B cell (primary cell): Measurements from ENCODE around the gene C2CD2L. TPM values are rescaled to one million over a fixed set of nuclear protein-coding genes. Genes with fewer than 3 reads are reported as not detected.

Source experiments
- ATAC-seq: fragments of 200-7000 bp; cut with Tn5 transposase; one replicate; pipeline ENCODE4 v1.10.0; 2021; ENCODE audit warnings: low read depth, mild to moderate bottlenecking, moderate number of reproducible peaks, moderate library complexity
- CTCF ChIA-PET: fragments of 350-600 bp; sonication (Branson Sonifier 250); formaldehyde crosslinking; loops from one replicate; lab custom pipeline; 2021; ENCODE audit warnings: antibody characterized with exemption, inconsistent platforms; lab: Charles Lee
- POLR2A ChIA-PET: fragments of 350-600 bp; sonication (Branson Sonifier 250); formaldehyde crosslinking; loops from one replicate; lab custom pipeline; 2021; ENCODE audit warnings: antibody characterized with exemption; lab: Charles Lee
- DNase-seq: peaks from one replicate; pipeline ENCODE4 v3.0.0; 2013
- H2AFZ ChIP-seq: 2 replicates; pipeline ENCODE4 v1.6.1; 2012; ENCODE audit warnings: mild to moderate bottlenecking, low read depth, low read length; ENCODE audit not compliant: insufficient read depth, poor library complexity, severe bottlenecking
- H3K27ac ChIP-seq, 2 donors: 1 replicate in 1 of 2; 2 replicates in 1 of 2; pipeline ENCODE4 v1.5.1; 2012 to 2013; ENCODE audit warnings: low read length in 2 of 2, mild to moderate bottlenecking in 2 of 2, moderate library complexity in 1 of 2
- H3K27me3 ChIP-seq, 4 experiments: fragments of 200-600 bp in 1 of 4; sonication (generic) in 1 of 4; replicated peaks in 1 of 4; 1 replicate in 2 of 4; 2 replicates in 2 of 4; pipeline versions ENCODE4 v1.6.1 to v1.7.0; 2013 to 2016; ENCODE audit warnings: low read length in 3 of 4, mild to moderate bottlenecking in 2 of 4, mixed read lengths in 1 of 4, moderate library complexity in 1 of 4; ENCODE audit not compliant: insufficient read depth in 4 of 4, control insufficient read depth in 3 of 4; ENCODE audit errors: control extremely low read depth in 1 of 4
- H3K36me3 ChIP-seq, 2 experiments: replicated peaks in 1 of 2; 1 replicate in 1 of 2; 2 replicates in 1 of 2; pipeline versions ENCODE4 v1.6.1 to v1.7.1; 2013; ENCODE audit warnings: low read length in 1 of 2; ENCODE audit not compliant: insufficient read depth in 2 of 2, control insufficient read depth in 1 of 2; ENCODE audit errors: control extremely low read depth in 1 of 2, extremely low read depth in 1 of 2
- H3K4me1 ChIP-seq, 2 donors: fragments of 200-600 bp in 1 of 2; sonication (generic) in 1 of 2; 1 replicate in 1 of 2; 2 replicates in 1 of 2; pipeline versions ENCODE4 v1.5.1 to v1.6.1; 2013 to 2017; ENCODE audit warnings: low read length in 2 of 2; ENCODE audit not compliant: control insufficient read depth in 2 of 2, insufficient read depth in 2 of 2
- H3K4me2 ChIP-seq: replicated peaks from 2 replicates; pipeline ENCODE3; 2012; ENCODE audit warnings: mild to moderate bottlenecking, low read depth, low read length; ENCODE audit not compliant: poor library complexity, severe bottlenecking
- H3K4me3 ChIP-seq, 5 experiments: fragments of 200-600 bp in 1 of 5; sonication (generic) in 1 of 5; 1 replicate in 3 of 5; 2 replicates in 2 of 5; pipeline versions ENCODE4 v1.5.1 to v1.7.0; 2011 to 2016; ENCODE audit warnings: low read length in 4 of 5, mild to moderate bottlenecking in 4 of 5, low read depth in 2 of 5, control low read depth in 1 of 5, moderate library complexity in 1 of 5; ENCODE audit not compliant: insufficient read depth in 1 of 5; ENCODE audit errors: control extremely low read depth in 1 of 5, extremely low read depth in 1 of 5
- H3K79me2 ChIP-seq: fragments of 200-600 bp; sonication (generic); one replicate; pipeline ENCODE4 v1.6.0; 2016; ENCODE audit warnings: low read length; ENCODE audit not compliant: control insufficient read depth, insufficient read depth
- H3K9ac ChIP-seq: fragments of 200-600 bp; sonication (generic); 2 replicates; pipeline ENCODE4 v1.6.1; 2017; ENCODE audit warnings: mild to moderate bottlenecking, low read length, moderate library complexity
- H3K9me3 ChIP-seq, 3 donors: one replicate each; pipeline versions ENCODE4 v1.6.1 to v1.7.1; 2013; ENCODE audit warnings: low read length in 2 of 3; ENCODE audit not compliant: control insufficient read depth in 2 of 3, insufficient read depth in 1 of 3; ENCODE audit errors: control extremely low read depth in 1 of 3
- H4K20me1 ChIP-seq: 2 replicates; pipeline ENCODE4 v1.6.0; 2012; ENCODE audit warnings: mild to moderate bottlenecking, low read length; ENCODE audit not compliant: insufficient read depth, control insufficient read depth, poor library complexity, severe bottlenecking
- H3K27ac Mint-ChIP-seq: one replicate; pipeline ENCODE4 v1.8.0; 2021; ENCODE audit warnings: mixed read lengths
- H3K27me3 Mint-ChIP-seq: one replicate; pipeline ENCODE4 v1.8.0; 2021; ENCODE audit warnings: mixed read lengths
- H3K4me1 Mint-ChIP-seq: one replicate; pipeline ENCODE4 v1.8.0; 2021; ENCODE audit warnings: mixed read lengths
- H3K4me3 Mint-ChIP-seq: one replicate; pipeline ENCODE4 v1.8.0; 2021; ENCODE audit warnings: mixed read lengths
- H3K9me3 Mint-ChIP-seq: one replicate; pipeline ENCODE4 v1.8.0; 2022; ENCODE audit warnings: mixed read lengths; ENCODE audit not compliant: insufficient read depth
- EZH2 ChIP-seq: IDR thresholded peaks from 2 replicates; pipeline ENCODE4 v1.6.1; 2012; ENCODE audit warnings: borderline replicate concordance, low read depth, mild to moderate bottlenecking, moderate library complexity, low read length; ENCODE audit not compliant: insufficient read depth, poor library complexity, severe bottlenecking
- WGBS: methylation state at CpG from one replicate; pipeline ENCODE4 v1.1.5; 2013; ENCODE audit warnings: missing lambda C conversion rate; ENCODE audit not compliant: insufficient coverage; 5-methylcytosine and 5-hydroxymethylcytosine counted together
- intact Hi-C: fragments of 100-400 bp; cut with micrococcal nuclease; formaldehyde crosslinking; loops from one replicate; pipeline ENCODE4 v1.10.0; 2022
- polyA plus RNA-seq: library from polyadenylated mRNA; depleted of rRNA; stranded (reverse); fragments of >200 nt; gene quantifications from 2 replicates; pipeline ENCODE4 v1.2.3, GENCODE V29; 2012
- total RNA-seq, 2 donors: library from RNA; stranded (reverse); fragments of 120-200 nt in 1 of 2; gene quantifications; 1 replicate in 1 of 2; 2 replicates in 1 of 2; pipeline versions ENCODE4 v1.2.3 to v1.2.4, GENCODE V29; 2013 to 2022
- TF ChIP-seq, protein P1 (sequence below): fragments of 200-600 bp; IDR thresholded peaks from one replicate; pipeline ENCODE4 v1.8.0; 2022; ENCODE audit warnings: antibody characterized with exemption, mild to moderate bottlenecking

The C2CD2L gene
- total and polyA plus RNA-seq, 2 donors (not counting 1 experiment from before 2014, with no cell fraction given): 9.5 to 17.0 TPM

- H3K9ac ChIP-seq: no peak overlapping the region
- no peaks in the 10 kb centered on the region for H3K9me3 Mint-ChIP-seq
- TF ChIP-seq EZH2: no peak
- TF ChIP-seq, protein P1, sequence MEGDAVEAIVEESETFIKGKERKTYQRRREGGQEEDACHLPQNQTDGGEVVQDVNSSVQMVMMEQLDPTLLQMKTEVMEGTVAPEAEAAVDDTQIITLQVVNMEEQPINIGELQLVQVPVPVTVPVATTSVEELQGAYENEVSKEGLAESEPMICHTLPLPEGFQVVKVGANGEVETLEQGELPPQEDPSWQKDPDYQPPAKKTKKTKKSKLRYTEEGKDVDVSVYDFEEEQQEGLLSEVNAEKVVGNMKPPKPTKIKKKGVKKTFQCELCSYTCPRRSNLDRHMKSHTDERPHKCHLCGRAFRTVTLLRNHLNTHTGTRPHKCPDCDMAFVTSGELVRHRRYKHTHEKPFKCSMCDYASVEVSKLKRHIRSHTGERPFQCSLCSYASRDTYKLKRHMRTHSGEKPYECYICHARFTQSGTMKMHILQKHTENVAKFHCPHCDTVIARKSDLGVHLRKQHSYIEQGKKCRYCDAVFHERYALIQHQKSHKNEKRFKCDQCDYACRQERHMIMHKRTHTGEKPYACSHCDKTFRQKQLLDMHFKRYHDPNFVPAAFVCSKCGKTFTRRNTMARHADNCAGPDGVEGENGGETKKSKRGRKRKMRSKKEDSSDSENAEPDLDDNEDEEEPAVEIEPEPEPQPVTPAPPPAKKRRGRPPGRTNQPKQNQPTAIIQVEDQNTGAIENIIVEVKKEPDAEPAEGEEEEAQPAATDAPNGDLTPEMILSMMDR: no peak
- no peak overlapping the region for H3K27ac Mint-ChIP-seq
- H3K27ac ChIP-seq: no peak overlapping the region
- H3K4me2 ChIP-seq: no peak overlapping the region
- no peak overlapping the region for H3K4me3 ChIP-seq
- POLR2A ChIA-PET: interaction anchor here (0.6 to 1.1 kb wide), 4 partner anchors 24 to 267 kb away, joined by 3 to 12 read pairs (median 4); a partner anchor contains a TSS
- WGBS: no CpG with 5 or more reads among the region's 1 CpG
- no peak for ATAC-seq
- CTCF ChIA-PET: interaction anchor here (0.6 to 1.1 kb wide), 2 partner anchors 9 to 24 kb away, joined by 3 to 4 read pairs; a partner anchor contains a TSS
- peaks cover 15 to 25% of the 10 kb centered on the region in 2 donors for H3K4me1 ChIP-seq
- H3K4me1 Mint-ChIP-seq: peaks cover 33% of the 10 kb centered on the region
- H3K4me3 Mint-ChIP-seq: no peak overlapping the region
- H3K79me2 ChIP-seq: peaks cover 26% of the 10 kb centered on the region
- H3K27me3 Mint-ChIP-seq: no peaks in the 10 kb centered on the region
- H3K27me3 ChIP-seq: no peaks in the 10 kb centered on the region
- no peaks in the 10 kb centered on the region for H3K9me3 ChIP-seq
- intact Hi-C loops: no loop called here
- DNase-seq: no peak
- H4K20me1 ChIP-seq: peaks cover 10% of the 10 kb centered on the region
- no peak overlapping the region for H2AFZ ChIP-seq
- H3K36me3 ChIP-seq: peaks cover 0 to 5% of the 10 kb centered on the region in 2 experiments
These were observed 11.8 kb downstream of the C2CD2L start for GRCh38 chr11:119118946-119119345.

DNA sequence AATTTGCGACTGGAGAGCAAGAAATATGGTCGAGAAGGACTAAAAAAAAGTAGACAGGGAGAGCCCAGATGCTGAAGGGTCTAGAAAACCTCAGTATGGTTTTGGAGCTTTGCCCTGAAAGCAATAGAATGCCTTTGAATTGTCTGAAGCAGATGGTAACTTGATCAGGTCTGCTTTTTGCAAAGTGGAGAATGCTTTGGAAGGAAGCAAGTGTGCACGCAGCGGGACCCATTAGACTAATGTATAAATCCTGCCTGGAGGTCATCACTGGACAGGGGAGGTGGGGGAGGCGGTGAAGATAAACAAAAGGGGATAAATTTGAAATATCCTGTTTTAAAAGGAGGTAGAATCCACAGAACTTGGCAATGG, 13.5 kb downstream of the C2CD2L start:
- Histone ChIP-seq H3K79me2 (peaks cover 42% of the 10 kb centered on the region), H2AFZ (peak overlapping the region; percentile 75), H3K27ac (peak overlapping the region; percentile 72 to 79), H3K4me1 (peaks cover 15 to 20% of the 10 kb centered on the region in 2 donors), H3K9me3 (no peaks in the 10 kb centered on the region), H3K27me3 (no peaks in the 10 kb centered on the region), H3K9ac (peak overlapping the region; percentile 64), H3K4me3 (peak overlapping the region in 4 of 5 experiments; percentile 45 to 95 (median 51)), H3K36me3 (peaks cover 0 to 12% of the 10 kb centered on the region in 2 experiments), H4K20me1 (peaks cover 10% of the 10 kb centered on the region), H3K4me2 (peak overlapping the region; percentile 76)
- no peak for ATAC-seq
- H3K4me3 Mint-ChIP-seq: peak overlapping the region; percentile 87
- TF ChIP-seq EZH2: no peak
- TF ChIP-seq, protein P1: no peak
- ChIA-PET POLR2A (interaction anchor here (0.5 to 1.9 kb wide), 6 partner anchors 8 to 228 kb away, joined by 3 to 11 read pairs (median 5); partner anchors contain the start of genes C2CD2L, DPAGT1 and NLRX1), CTCF (interaction anchor here (1.4 to 2.1 kb wide), 3 partner anchors 12 to 85 kb away, joined by 4 to 8 read pairs (median 6); partner anchors contain the start of gene CBL)
- H3K27me3 Mint-ChIP-seq: no peaks in the 10 kb centered on the region
- no peaks in the 10 kb centered on the region for H3K9me3 Mint-ChIP-seq
- intact Hi-C loops: loop anchor here (1.0 kb wide), 10 partner anchors 13 to 329 kb away; partner anchors contain the start of genes C2CD2L, DDX6, DPAGT1 and HMBS
- no peak for DNase-seq
- H3K4me1 Mint-ChIP-seq: peaks cover 28% of the 10 kb centered on the region
- H3K27ac Mint-ChIP-seq: peak overlapping the region; percentile 90
- 59% methylated on average over 5 of the region's 5 CpGs for WGBS
